Measurements from ENCODE around the gene DTNB. TPM values are rescaled to one million over a fixed set of nuclear protein-coding genes. Genes with fewer than 3 reads are reported as not detected.

Gene DTNB
- total RNA-seq, 4 donors from 2014 or later, result 0.70 to 23.1 (median 6.1) TPM

DNA sequence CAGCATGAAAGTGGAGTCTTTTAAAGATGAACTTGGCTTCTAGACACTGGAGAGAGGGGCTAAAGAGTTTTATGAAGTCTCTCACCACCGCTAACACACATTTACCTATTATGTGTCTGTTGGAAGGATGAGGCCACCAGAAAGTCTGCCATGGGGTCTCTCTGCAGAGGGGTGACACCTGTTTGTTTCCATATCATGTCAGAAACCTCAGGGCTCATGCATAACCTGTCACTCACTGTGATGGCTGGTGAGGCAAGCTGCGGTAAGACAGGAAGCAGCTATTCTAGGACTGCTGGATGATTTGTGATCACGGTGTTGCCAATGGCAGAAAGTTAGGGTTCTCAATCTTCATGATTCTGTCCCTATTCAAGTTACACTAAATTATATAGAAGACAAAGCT, 270.9 kb downstream of the DTNB start:
- peak in 2 of 3 donors; percentile 64 to 68 for DNase-seq
- H3K27ac ChIP-seq, result peak overlapping the region in 1 of 4 donors; percentile 76
- H3K4me3 ChIP-seq, result no peak overlapping the region

DNA sequence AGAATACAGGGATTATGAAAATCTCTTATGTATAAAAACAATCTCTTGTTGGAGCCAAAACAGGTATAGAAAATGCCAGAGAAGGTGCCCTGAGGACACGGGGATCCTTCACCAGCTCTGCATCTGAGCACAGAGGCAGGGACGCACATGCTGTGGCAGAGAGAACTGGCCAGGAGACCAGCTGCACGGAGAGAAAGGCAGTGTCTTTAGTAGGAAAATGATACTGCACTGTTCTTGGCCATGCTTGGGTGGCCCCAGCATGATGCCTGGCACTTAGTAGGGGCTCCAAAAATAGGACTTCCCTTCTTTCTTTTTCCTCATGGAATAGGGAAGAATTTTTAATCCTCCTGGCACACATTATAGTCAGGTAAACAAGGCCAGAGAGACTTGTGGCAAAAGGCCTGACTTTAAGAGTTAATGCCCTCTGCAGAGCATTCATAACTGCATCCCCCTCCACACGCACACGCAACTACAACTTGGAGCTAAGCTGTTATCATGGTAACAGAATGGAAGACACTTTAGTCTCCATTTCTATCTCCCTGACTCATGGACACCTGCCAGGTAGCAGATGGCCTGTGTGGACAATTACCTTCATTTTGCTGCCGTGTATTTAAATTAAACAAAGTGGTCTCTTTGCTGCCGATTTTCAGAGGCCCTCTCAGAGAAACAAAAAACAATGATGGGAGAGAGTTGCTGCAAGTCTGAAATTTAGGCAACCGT, 271.9 kb downstream of the DTNB start:
- H3K36me3 ChIP-seq, result no peaks in the 10 kb centered on the region
- peak overlapping the region in 1 of 4 donors; percentile 76 for H3K27ac ChIP-seq
- TF ChIP-seq, protein P1, sequence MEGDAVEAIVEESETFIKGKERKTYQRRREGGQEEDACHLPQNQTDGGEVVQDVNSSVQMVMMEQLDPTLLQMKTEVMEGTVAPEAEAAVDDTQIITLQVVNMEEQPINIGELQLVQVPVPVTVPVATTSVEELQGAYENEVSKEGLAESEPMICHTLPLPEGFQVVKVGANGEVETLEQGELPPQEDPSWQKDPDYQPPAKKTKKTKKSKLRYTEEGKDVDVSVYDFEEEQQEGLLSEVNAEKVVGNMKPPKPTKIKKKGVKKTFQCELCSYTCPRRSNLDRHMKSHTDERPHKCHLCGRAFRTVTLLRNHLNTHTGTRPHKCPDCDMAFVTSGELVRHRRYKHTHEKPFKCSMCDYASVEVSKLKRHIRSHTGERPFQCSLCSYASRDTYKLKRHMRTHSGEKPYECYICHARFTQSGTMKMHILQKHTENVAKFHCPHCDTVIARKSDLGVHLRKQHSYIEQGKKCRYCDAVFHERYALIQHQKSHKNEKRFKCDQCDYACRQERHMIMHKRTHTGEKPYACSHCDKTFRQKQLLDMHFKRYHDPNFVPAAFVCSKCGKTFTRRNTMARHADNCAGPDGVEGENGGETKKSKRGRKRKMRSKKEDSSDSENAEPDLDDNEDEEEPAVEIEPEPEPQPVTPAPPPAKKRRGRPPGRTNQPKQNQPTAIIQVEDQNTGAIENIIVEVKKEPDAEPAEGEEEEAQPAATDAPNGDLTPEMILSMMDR (IDR thresholded peaks at IDR 0.05), result no peak
- TF ChIP-seq POLR2A (IDR thresholded peaks at IDR 0.05), result no peak
- H3K9me3 ChIP-seq, result no peaks in the 10 kb centered on the region
- no peak for DNase-seq
- no peaks in the 10 kb centered on the region for H3K27me3 ChIP-seq
- peaks cover 0 to 7% (median 3%) of the 10 kb centered on the region in 4 donors for H3K4me1 ChIP-seq
- no peak overlapping the region for H3K4me3 ChIP-seq

More for the DNA sequence above, 270.9 kb downstream of the DTNB start:
- H3K4me1 ChIP-seq, result peaks cover 0 to 7% (median 3%) of the 10 kb centered on the region in 4 donors
- H3K27me3 ChIP-seq, result no peaks in the 10 kb centered on the region
- no peaks in the 10 kb centered on the region for H3K36me3 ChIP-seq
- TF ChIP-seq POLR2A (IDR thresholded peaks at IDR 0.05), result no peak
- TF ChIP-seq, protein P1 (IDR thresholded peaks at IDR 0.05), result no peak
- H3K9me3 ChIP-seq, result no peaks in the 10 kb centered on the region

DNA sequence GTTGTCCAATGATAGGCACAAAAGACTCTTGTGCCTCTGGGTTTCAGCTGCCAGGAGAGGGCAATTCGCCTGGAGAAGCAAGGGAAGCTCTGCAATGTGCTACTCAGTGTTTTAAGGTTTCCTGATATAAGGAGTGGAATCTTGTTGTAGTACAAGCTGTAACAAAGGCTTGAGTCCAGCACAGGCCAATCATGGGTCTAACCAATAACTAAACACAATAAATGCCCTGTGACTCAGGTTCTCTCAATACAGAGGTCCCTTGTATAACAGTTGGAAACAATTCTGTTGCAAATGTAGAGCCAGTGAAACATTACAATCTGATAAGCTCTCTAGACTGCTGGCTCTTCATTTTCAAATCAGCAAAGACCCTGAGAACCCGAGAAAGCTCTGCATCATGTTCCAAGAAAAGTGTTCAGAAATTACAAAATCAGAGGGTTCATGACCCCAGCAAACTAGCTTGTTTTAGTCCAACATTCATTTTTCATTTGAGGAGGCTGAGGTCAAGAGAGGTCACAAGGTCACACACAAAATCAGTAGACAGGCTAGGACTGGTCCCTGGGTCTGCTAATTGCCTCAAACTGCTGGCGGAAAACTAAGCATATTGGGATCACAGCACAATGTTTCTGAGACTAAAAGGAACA, 272.7 kb downstream of the DTNB start:
- TF ChIP-seq, protein P1 (IDR thresholded peaks at IDR 0.05), result no peak
- no peak for TF ChIP-seq POLR2A (IDR thresholded peaks at IDR 0.05)

DNA sequence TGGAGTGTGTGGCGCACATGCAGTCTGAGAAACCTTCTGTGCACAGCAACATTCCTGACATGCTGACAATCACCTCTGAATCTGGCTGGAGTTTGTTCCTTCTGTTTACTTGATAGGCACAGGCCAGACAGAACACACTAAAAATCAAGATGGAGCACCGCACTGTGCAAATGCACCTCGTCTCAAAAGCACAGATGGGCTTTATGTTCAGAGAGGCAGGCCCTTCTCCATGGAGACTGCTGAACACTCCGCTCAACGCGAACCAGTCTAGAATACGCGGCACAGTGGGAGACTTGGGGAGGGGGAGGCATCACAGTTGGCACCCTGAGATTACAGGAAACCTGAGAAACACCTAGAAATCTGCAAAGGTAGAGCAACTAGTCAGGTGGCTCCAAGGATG, 273.2 kb downstream of the DTNB start:
- Histone ChIP-seq H3K27me3 (no peaks in the 10 kb centered on the region), H3K9me3 (no peaks in the 10 kb centered on the region), H3K4me1 (peaks cover 0 to 7% (median 3%) of the 10 kb centered on the region in 4 donors), H3K36me3 (no peaks in the 10 kb centered on the region), H3K27ac (peak overlapping the region in 1 of 4 donors; percentile 76), H3K4me3 (no peak overlapping the region)
- DNase-seq, result no peak
- TF ChIP-seq, protein P1 (IDR thresholded peaks at IDR 0.05), result no peak
- TF ChIP-seq POLR2A (IDR thresholded peaks at IDR 0.05), result no peak

More for the DNA sequence above, 272.7 kb downstream of the DTNB start:
- H3K4me1 ChIP-seq, result peaks cover 0 to 7% (median 3%) of the 10 kb centered on the region in 4 donors
- no peaks in the 10 kb centered on the region for H3K9me3 ChIP-seq
- DNase-seq, result no peak
- H3K4me3 ChIP-seq, result no peak overlapping the region
- H3K36me3 ChIP-seq, result no peaks in the 10 kb centered on the region
- no peaks in the 10 kb centered on the region for H3K27me3 ChIP-seq
- peak overlapping the region in 1 of 4 donors; percentile 76 for H3K27ac ChIP-seq

DNA sequence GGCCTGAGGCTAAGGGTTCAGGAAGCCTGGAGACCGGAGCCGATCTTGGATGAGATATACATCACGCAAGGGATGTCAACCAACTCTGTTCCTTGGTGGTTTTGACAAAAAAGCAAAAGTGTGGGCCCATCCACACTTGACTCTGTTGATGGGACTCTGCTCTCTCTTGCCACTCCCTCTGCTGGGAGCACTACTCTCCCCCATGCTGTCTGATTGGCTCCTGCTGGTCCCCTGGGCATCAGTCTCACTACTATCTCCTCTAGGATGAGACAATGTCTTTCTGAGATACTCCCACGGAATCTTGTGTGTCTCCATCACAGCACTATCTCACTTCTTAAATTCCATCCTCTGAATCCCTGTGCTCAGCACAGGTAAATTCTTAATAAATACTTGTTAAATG, 274.8 kb downstream of the DTNB start:
- DNase-seq, result no peak
- no peak for TF ChIP-seq POLR2A (IDR thresholded peaks at IDR 0.05)
- TF ChIP-seq, protein P1 (IDR thresholded peaks at IDR 0.05), result no peak
- Histone ChIP-seq H3K9me3 (no peaks in the 10 kb centered on the region), H3K27me3 (no peaks in the 10 kb centered on the region), H3K27ac (no peak overlapping the region), H3K36me3 (no peaks in the 10 kb centered on the region), H3K4me3 (no peak overlapping the region), H3K4me1 (peaks cover 0 to 1% (median under 1%) of the 10 kb centered on the region in 4 donors)

All from Peyer's patch (tissue), 4 donors.